ENCODE measurements around the gene PUS1. TPM values are rescaled to one million over a fixed set of nuclear protein-coding genes. Genes with fewer than 3 reads are reported as not detected.
A peak's percentile ranks its signal among the peaks of the same experiment; 100 is the strongest.

Gene PUS1
- total and polyA plus RNA-seq, 2 of the 8 experiments (the other 6 are each of a cell fraction or from before 2014, with no cell fraction given), result 48.1 to 81.2 TPM

- no peak overlapping the region for H3K23ac ChIP-seq (ENCODE audit: insufficient read length)
- peaks cover 8% of the 10 kb centered on the region; the same call in 1 of the 2 replicates for H3K23me2 ChIP-seq (ENCODE audit: low read depth, low read length)
- no peak overlapping the region; the same call in 1 of the 2 replicates for H4K8ac ChIP-seq (ENCODE audit: extremely low read depth, insufficient read depth, low read length)
- H3K4me3 ChIP-seq (ENCODE audit: extremely low read depth in 1 of 4, insufficient read depth in 2 of 4, low read depth in 3 of 4, low read length in 4 of 4), result no peak overlapping the region
- no peak overlapping the region for H3K27ac ChIP-seq (ENCODE audit: low read depth, low read length)
- CTCF ChIA-PET (ENCODE audit: partially characterized antibody), result interaction anchor here (0.6 kb wide), 1 partner anchor 74 kb away, joined by 3 read pairs; no protein-coding TSS in a partner anchor
- no peak overlapping the region for H3K18ac ChIP-seq (ENCODE audit: extremely low read depth, low read length)
- POLR2A ChIA-PET (ENCODE audit: partially characterized antibody), result interaction anchor here (0.6 to 2.1 kb wide), 2 partner anchors 30 to 59 kb away, joined by 3 to 10 read pairs; no protein-coding TSS in a partner anchor
- no peak for TF ChIP-seq ASH2L (IDR thresholded peaks at IDR 0.05; ENCODE audit: low read length)
- TF ChIP-seq MAX (IDR thresholded peaks at IDR 0.05), result no peak
- TF ChIP-seq SP1 (IDR thresholded peaks at IDR 0.05; ENCODE audit: low read depth, low read length), result no peak
- no peak for TF ChIP-seq BCL11A (IDR thresholded peaks at IDR 0.05; ENCODE audit: low read depth in 2 of 2, low read length in 2 of 2)
- TF ChIP-seq YY1 (IDR thresholded peaks at IDR 0.05; ENCODE audit: low read depth, low read length), result no peak
- no peak for TF ChIP-seq KDM4A (IDR thresholded peaks at IDR 0.05; ENCODE audit: low read depth, low read length, severe bottlenecking)
- no peak for TF ChIP-seq E2F6 (IDR thresholded peaks at IDR 0.05)
- no peak for TF ChIP-seq SP4 (IDR thresholded peaks at IDR 0.05; ENCODE audit: low read length)
- no peak for TF ChIP-seq HDAC2 (IDR thresholded peaks at IDR 0.05; ENCODE audit: borderline replicate concordance in 1 of 2, low read depth in 2 of 2, low read length in 2 of 2)
- no peak for TF ChIP-seq SIRT6 (IDR thresholded peaks at IDR 0.05; ENCODE audit: low read length)
- TF ChIP-seq RBBP5 (IDR thresholded peaks at IDR 0.05; ENCODE audit: borderline replicate concordance, low read depth, low read length), result no peak
- peaks cover 15% of the 10 kb centered on the region for H3K79me1 ChIP-seq (ENCODE audit: low read depth, low read length)
- no peak overlapping the region for H4K5ac ChIP-seq (ENCODE audit: insufficient read length, low read depth, low read length)
- no peak overlapping the region for H3K14ac ChIP-seq (ENCODE audit: insufficient read length)
- WGBS, 2 experiments (ENCODE audit: extremely low coverage in 1 of 2, insufficient coverage in 1 of 2, insufficient read length in 1 of 2, insufficient replicate concordance in 2 of 2, low coverage in 1 of 2, low lambda C conversion rate in 2 of 2, missing lambda C conversion rate in 1 of 2), result 96% methylated on average over 6 of the region's 6 CpGs; no CpG with 5 or more reads in 1 of the 2 experiments
- no peak overlapping the region for H2AK5ac ChIP-seq (ENCODE audit: low read depth, low read length)
- no peak overlapping the region for H4K91ac ChIP-seq (replicated peaks; ENCODE audit: insufficient read length, low read length)
- no peaks in the 10 kb centered on the region for H3K9me3 ChIP-seq (ENCODE audit: insufficient read depth in 2 of 2, low read depth in 1 of 2, low read length in 1 of 2)
- no peak for DNase-seq (ENCODE audit: low read depth in 1 of 2, low spot score in 2 of 2)
- H2AFZ ChIP-seq (ENCODE audit: low read length), result no peak overlapping the region
- no peak for FAIRE-seq
- H2BK120ac ChIP-seq (replicated peaks; ENCODE audit: low read depth, low read length), result no peak overlapping the region
- no peak overlapping the region for H2BK15ac ChIP-seq (ENCODE audit: low read length)
- H4K20me1 ChIP-seq (replicated peaks in 1 of 2; ENCODE audit: control insufficient read depth in 1 of 2, insufficient read depth in 2 of 2, low read length in 2 of 2), result peaks cover 23 to 31% of the 10 kb centered on the region in 2 experiments
- peaks cover 0 to 14% (median 13%) of the 10 kb centered on the region in 4 experiments; a peak in 6 of 7 replicates for H3K4me1 ChIP-seq (replicated peaks in 1 of 4; ENCODE audit: control insufficient read depth in 3 of 4, insufficient read depth in 4 of 4, low read length in 3 of 4)
- H3K36me3 ChIP-seq (ENCODE audit: control insufficient read depth in 2 of 4, insufficient read depth in 4 of 4, low read length in 3 of 4), result peaks cover 0 to 7% (median 3%) of the 10 kb centered on the region in 4 experiments; a peak in 3 of 8 replicates
- no peak overlapping the region for H3K56ac ChIP-seq (replicated peaks; ENCODE audit: insufficient read length, low read depth, low read length)
- no peak overlapping the region for H2BK20ac ChIP-seq (ENCODE audit: low read length)
- no peak overlapping the region for H2BK5ac ChIP-seq (ENCODE audit: low read depth, low read length)
- H3K27me3 ChIP-seq (replicated peaks in 1 of 4; ENCODE audit: control insufficient read depth in 3 of 4, extremely low read depth in 1 of 4, insufficient read depth in 3 of 4, low read length in 3 of 4), result no peaks in the 10 kb centered on the region
- H3K9ac ChIP-seq (replicated peaks in 1 of 4; ENCODE audit: extremely low read depth in 1 of 4, low read depth in 3 of 4, low read length in 3 of 4), result peak overlapping the region in 1 of 4 experiments; percentile 15; a peak in 1 of 7 replicates
- no peak overlapping the region for H3K4ac ChIP-seq (replicated peaks; ENCODE audit: insufficient read length, low read depth, low read length)
- H2BK12ac ChIP-seq (ENCODE audit: low read depth, low read length), result peak overlapping the region; percentile 39; the same call in 1 of the 2 replicates
- H3K4me2 ChIP-seq (ENCODE audit: insufficient read depth in 1 of 2, low read depth in 2 of 2, low read length in 2 of 2), result no peak overlapping the region
- peaks cover 0 to 49% of the 10 kb centered on the region in 2 experiments; a peak in 1 of 4 replicates for H3K79me2 ChIP-seq (ENCODE audit: control insufficient read depth in 1 of 2, insufficient read depth in 2 of 2, low read length in 2 of 2)
These were observed 28.7 kb upstream of the PUS1 start for GRCh38 chr12:131900397-131900796.
